ENCODE data around the gene TBC1D4. TPM values are rescaled to one million over a fixed set of nuclear protein-coding genes. Genes with fewer than 3 reads are reported as not detected.
A peak's percentile ranks its signal among the peaks of the same experiment; 100 is the strongest.

TBC1D4 gene
- total RNA-seq, 1 donor from 2014 or later = 30.4 TPM

GRCh38 chr13:75385708-75386083 lies 96.3 kb downstream of the TBC1D4 start:
- DNase-seq = no peak

- no peak for DNase-seq
Measured at GRCh38 chr13:75384879-75385707, 96.9 kb downstream of the TBC1D4 start.

- no peak for DNase-seq
Measured at GRCh38 chr13:75383064-75383715, 98.8 kb downstream of the TBC1D4 start.

GRCh38 chr13:75378301-75378700 lies 103.7 kb downstream of the TBC1D4 start:
- DNase-seq = no peak

- no peak for DNase-seq
Measured at GRCh38 chr13:75376792-75377402, 105.1 kb downstream of the TBC1D4 start.

- DNase-seq = no peak
Measured at GRCh38 chr13:75375329-75375728, 106.6 kb downstream of the TBC1D4 start.

GRCh38 chr13:75373988-75374387 lies 108.0 kb downstream of the TBC1D4 start:
- DNase-seq = no peak

- no peak for DNase-seq
Measured at GRCh38 chr13:75372923-75373841, 108.8 kb downstream of the TBC1D4 start.

GRCh38 chr13:75372517-75372916 lies 109.5 kb downstream of the TBC1D4 start:
- no peak for DNase-seq

GRCh38 chr13:75371203-75371602 lies 110.8 kb downstream of the TBC1D4 start:
- DNase-seq = no peak

GRCh38 chr13:75370774-75371173 lies 111.2 kb downstream of the TBC1D4 start:
- no peak for DNase-seq

- no peak for DNase-seq
Measured at GRCh38 chr13:75369981-75370380, 112.0 kb downstream of the TBC1D4 start.

- peak; percentile 50 for DNase-seq
Measured at GRCh38 chr13:75368167-75368566, 113.8 kb downstream of the TBC1D4 start.

GRCh38 chr13:75366380-75367280 lies 115.3 kb downstream of the TBC1D4 start:
- no peak for DNase-seq

- no peak for DNase-seq
Measured at GRCh38 chr13:75365724-75366173, 116.2 kb downstream of the TBC1D4 start.

- no peak for DNase-seq
Measured at GRCh38 chr13:75364131-75364713, 117.7 kb downstream of the TBC1D4 start.

- DNase-seq = no peak
Measured at GRCh38 chr13:75363371-75363770, 118.6 kb downstream of the TBC1D4 start.

GRCh38 chr13:75362026-75362425 lies 119.9 kb downstream of the TBC1D4 start:
- DNase-seq = no peak

GRCh38 chr13:75360170-75360569 lies 121.8 kb downstream of the TBC1D4 start:
- no peak for DNase-seq

- no peak for DNase-seq
Measured at GRCh38 chr13:75359266-75359665, 122.7 kb downstream of the TBC1D4 start.
